Muscle of leg (tissue), 11 donors: ENCODE results near the gene TEC. TPM values are rescaled to one million over a fixed set of nuclear protein-coding genes. Genes with fewer than 3 reads are reported as not detected.
"Not testable (repeated sequence)": the region's sequence is repeated elsewhere in the genome, so short reads cannot be mapped to it uniquely, and the experiment has no call there.

Source experiments
- DNase-seq: peaks from one replicate; pipeline ENCODE4 v3.0.0; 2013
- H3K27ac ChIP-seq: one replicate; pipeline ENCODE4 v1.5.1; 2013; ENCODE audit warnings: mild to moderate bottlenecking, low read length, control low read depth
- H3K27me3 ChIP-seq: one replicate; pipeline ENCODE4 v1.6.1; 2013; ENCODE audit warnings: low read length; ENCODE audit not compliant: control insufficient read depth, insufficient read depth
- H3K36me3 ChIP-seq: one replicate; pipeline ENCODE4 v1.6.1; 2013; ENCODE audit warnings: low read length; ENCODE audit not compliant: control insufficient read depth, insufficient read depth
- H3K4me1 ChIP-seq: one replicate; pipeline ENCODE4 v1.6.1; 2013; ENCODE audit warnings: low read length; ENCODE audit not compliant: control insufficient read depth, insufficient read depth
- H3K4me3 ChIP-seq: one replicate; pipeline ENCODE4 v1.5.1; 2013; ENCODE audit warnings: low read length, control low read depth
- H3K9me3 ChIP-seq: replicated peaks from 2 replicates; pipeline ENCODE4 v1.6.1; 2013; ENCODE audit warnings: low read depth, low read length; ENCODE audit not compliant: control insufficient read depth
- WGBS: methylation state at CpG from one replicate; pipeline ENCODE4 v1.1.5; 2013; ENCODE audit warnings: missing lambda C conversion rate; ENCODE audit not compliant: insufficient coverage; 5-methylcytosine and 5-hydroxymethylcytosine counted together
- polyA plus RNA-seq, 8 donors: library from polyadenylated mRNA; unstranded; fragments of 120-200 nt; gene quantifications; one replicate each; pipeline versions ENCODE4 v1.2.1 to v1.2.3, GENCODE V29; 2013; ENCODE audit warnings: inconsistent platforms in 1 of 8, low replicate concordance in 1 of 8; ENCODE audit not compliant: insufficient read length in 8 of 8, insufficient read depth in 1 of 8
- total RNA-seq: library from RNA; stranded (reverse); fragments of 120-200 nt; gene quantifications from one replicate; pipeline ENCODE4 v1.2.4, GENCODE V29; 2013

TEC gene
- total and polyA plus RNA-seq, 9 donors = 0.23 to 1.3 (median 0.57) TPM

- Histone ChIP-seq H3K36me3 (no peaks in the 10 kb centered on the region), H3K27ac (no peak overlapping the region), H3K4me3 (no peak overlapping the region), H3K4me1 (no peaks in the 10 kb centered on the region), H3K9me3 (no peaks in the 10 kb centered on the region), H3K27me3 (no peaks in the 10 kb centered on the region)
- no peak for DNase-seq
- WGBS = 50% methylated on average over 1 of the region's 7 CpGs
Measured at GRCh38 chr4:48175328-48175727, 94.3 kb downstream of the TEC start.

GRCh38 chr4:48173056-48173991 is 96.3 kb downstream of the TEC start:
- WGBS = 46% methylated on average over 2 of the region's 6 CpGs
- Histone ChIP-seq H3K27me3 (no peaks in the 10 kb centered on the region), H3K27ac (no peak overlapping the region), H3K4me1 (no peaks in the 10 kb centered on the region), H3K4me3 (no peak overlapping the region), H3K36me3 (no peaks in the 10 kb centered on the region), H3K9me3 (no peaks in the 10 kb centered on the region)
- peak; percentile 11 for DNase-seq

- H3K4me1 ChIP-seq = no peaks in the 10 kb centered on the region
- H3K27ac ChIP-seq = no peak overlapping the region
Measured at GRCh38 chr4:48172651-48173050, 97.0 kb downstream of the TEC start.

GRCh38 chr4:48169636-48170035 is 100.0 kb downstream of the TEC start:
- H3K4me1 ChIP-seq = no peaks in the 10 kb centered on the region
- no peak overlapping the region for H3K27ac ChIP-seq
- WGBS = no CpG with 5 or more reads among the region's 1 CpG
- no peaks in the 10 kb centered on the region for H3K9me3 ChIP-seq
- H3K4me3 ChIP-seq = no peak overlapping the region
- DNase-seq = no peak
- no peaks in the 10 kb centered on the region for H3K36me3 ChIP-seq
- no peaks in the 10 kb centered on the region for H3K27me3 ChIP-seq

More at GRCh38 chr4:48172651-48173050, 97.0 kb downstream of the TEC start:
- H3K9me3 ChIP-seq = no peaks in the 10 kb centered on the region
- no CpG with 5 or more reads among the region's 4 CpGs for WGBS
- no peaks in the 10 kb centered on the region for H3K27me3 ChIP-seq
- no peak for DNase-seq
- no peaks in the 10 kb centered on the region for H3K36me3 ChIP-seq
- no peak overlapping the region for H3K4me3 ChIP-seq

GRCh38 chr4:48167538-48168263 is 101.9 kb downstream of the TEC start:
- no CpG with 5 or more reads among the region's 5 CpGs for WGBS

GRCh38 chr4:48164561-48164960 is 105.1 kb downstream of the TEC start:
- not testable (repeated sequence) for H3K4me1 ChIP-seq, H3K9me3 ChIP-seq, H3K27ac ChIP-seq, H3K27me3 ChIP-seq, H3K36me3 ChIP-seq, H3K4me3 ChIP-seq, DNase-seq
- WGBS = 85% methylated on average over 6 of the region's 9 CpGs

More at GRCh38 chr4:48167538-48168263, 101.9 kb downstream of the TEC start:
- Histone ChIP-seq H3K27ac (no peak overlapping the region), H3K36me3 (no peaks in the 10 kb centered on the region), H3K4me1 (no peaks in the 10 kb centered on the region), H3K27me3 (no peaks in the 10 kb centered on the region), H3K9me3 (no peaks in the 10 kb centered on the region), H3K4me3 (no peak overlapping the region)
- no peak for DNase-seq

- WGBS = no CpG with 5 or more reads among the region's 1 CpG
- H3K4me3 ChIP-seq = no peak overlapping the region
- H3K27ac ChIP-seq = no peak overlapping the region
- H3K9me3 ChIP-seq = no peaks in the 10 kb centered on the region
- no peaks in the 10 kb centered on the region for H3K27me3 ChIP-seq
- H3K36me3 ChIP-seq = no peaks in the 10 kb centered on the region
- DNase-seq = no peak
- no peaks in the 10 kb centered on the region for H3K4me1 ChIP-seq
Measured at GRCh38 chr4:48163746-48164145, 105.9 kb downstream of the TEC start.

- Histone ChIP-seq H3K27me3 (no peaks in the 10 kb centered on the region), H3K36me3 (no peaks in the 10 kb centered on the region), H3K4me1 (no peaks in the 10 kb centered on the region), H3K4me3 (no peak overlapping the region), H3K27ac (no peak overlapping the region), H3K9me3 (no peaks in the 10 kb centered on the region)
- WGBS = no CpG with 5 or more reads among the region's 4 CpGs
- no peak for DNase-seq
Measured at GRCh38 chr4:48162162-48162561, 107.5 kb downstream of the TEC start.

- Histone ChIP-seq H3K4me3 (no peak overlapping the region), H3K27me3 (no peaks in the 10 kb centered on the region), H3K27ac (no peak overlapping the region), H3K36me3 (no peaks in the 10 kb centered on the region), H3K9me3 (peaks cover 16% of the 10 kb centered on the region), H3K4me1 (no peaks in the 10 kb centered on the region)
- DNase-seq = no peak
- WGBS = 33% methylated on average over 1 of the region's 3 CpGs
Measured at GRCh38 chr4:48157271-48157670, 112.4 kb downstream of the TEC start.

GRCh38 chr4:48156423-48156822 is 113.2 kb downstream of the TEC start:
- WGBS = no CpG with 5 or more reads among the region's 1 CpG
- Histone ChIP-seq H3K4me3 (no peak overlapping the region), H3K27me3 (no peaks in the 10 kb centered on the region), H3K27ac (no peak overlapping the region), H3K4me1 (no peaks in the 10 kb centered on the region), H3K36me3 (no peaks in the 10 kb centered on the region), H3K9me3 (peaks cover 16% of the 10 kb centered on the region)
- DNase-seq = no peak
